GM23248 (cell line): ENCODE results near the gene RBKS. TPM values are rescaled to one million over a fixed set of nuclear protein-coding genes. Genes with fewer than 3 reads are reported as not detected.
"Not testable (repeated sequence)": the region's sequence is repeated elsewhere in the genome, so short reads cannot be mapped to it uniquely, and the experiment has no call there.

ENCODE experiments used
- DNase-seq: peaks from one replicate; pipeline ENCODE4 v3.0.0-alpha.2; 2015
- H2AFZ ChIP-seq: fragments of 200-600 bp; sonication (generic); 2 replicates; pipeline ENCODE4 v1.6.1; 2016; ENCODE audit warnings: antibody characterized with exemption
- H3F3A ChIP-seq: fragments of 200-600 bp; sonication (generic); 2 replicates; pipeline ENCODE4 v1.6.1; 2016; ENCODE audit warnings: mild to moderate bottlenecking, antibody characterized with exemption, mixed run types; ENCODE audit not compliant: insufficient read depth
- H3K27ac ChIP-seq: fragments of 200-600 bp; sonication (generic); 2 replicates; pipeline ENCODE4 v1.5.1; 2016; ENCODE audit warnings: mild to moderate bottlenecking
- H3K27me3 ChIP-seq: fragments of 200-600 bp; sonication (generic); replicated peaks from 2 replicates; pipeline ENCODE4 v1.6.1; 2016; ENCODE audit warnings: mild to moderate bottlenecking; ENCODE audit not compliant: insufficient read depth
- H3K36me3 ChIP-seq: fragments of 200-600 bp; sonication (generic); 2 replicates; pipeline ENCODE4 v1.6.1; 2016; ENCODE audit warnings: low read depth, mild to moderate bottlenecking
- H3K4me1 ChIP-seq: fragments of 200-600 bp; sonication (generic); 2 replicates; pipeline ENCODE4 v1.6.1; 2016; ENCODE audit warnings: mild to moderate bottlenecking; ENCODE audit not compliant: insufficient read depth
- H3K4me2 ChIP-seq: fragments of 200-600 bp; sonication (generic); one replicate; pipeline ENCODE4 v1.6.1; 2016; ENCODE audit warnings: mild to moderate bottlenecking; ENCODE audit not compliant: unreplicated experiment
- H3K4me3 ChIP-seq: fragments of 200-600 bp; sonication (generic); 2 replicates; pipeline ENCODE4 v1.5.1; 2016; ENCODE audit warnings: mild to moderate bottlenecking
- H3K79me2 ChIP-seq: fragments of 200-600 bp; sonication (generic); 2 replicates; pipeline ENCODE4 v1.6.1; 2016; ENCODE audit warnings: mild to moderate bottlenecking; ENCODE audit not compliant: insufficient read depth
- H3K9ac ChIP-seq: fragments of 200-600 bp; sonication (generic); 2 replicates; pipeline ENCODE4 v1.6.1; 2016; ENCODE audit warnings: mild to moderate bottlenecking
- H3K9me2 ChIP-seq: fragments of 200-600 bp; sonication (generic); 2 replicates; pipeline ENCODE4 v1.6.1; 2016; ENCODE audit warnings: mixed run types, mild to moderate bottlenecking, moderate library complexity; ENCODE audit not compliant: insufficient read depth
- H3K9me3 ChIP-seq: fragments of 200-600 bp; sonication (generic); one replicate; pipeline ENCODE4 v1.6.1; 2017; ENCODE audit warnings: low read depth
- H4K20me1 ChIP-seq: fragments of 200-600 bp; sonication (generic); 2 replicates; pipeline ENCODE4 v1.6.0; 2016; ENCODE audit not compliant: insufficient read depth
- EZH2 ChIP-seq: fragments of 200-600 bp; sonication (generic); IDR thresholded peaks from 2 replicates; pipeline ENCODE4 v1.6.1; 2018; ENCODE audit warnings: antibody characterized with exemption, mild to moderate bottlenecking; ENCODE audit not compliant: insufficient read depth, poor library complexity, severe bottlenecking
- EZH2phosphoT487 ChIP-seq: fragments of 200-600 bp; sonication (generic); IDR thresholded peaks from 2 replicates; pipeline ENCODE4 v1.6.1; 2018; ENCODE audit warnings: antibody characterized with exemption, moderate library complexity, mild to moderate bottlenecking, low read depth; ENCODE audit not compliant: insufficient read depth
- WGBS, 2 experiments: methylation state at CpG; one replicate each; pipeline ENCODE4 v1.1.6; 2015 to 2017; ENCODE audit warnings: low lambda C conversion rate in 2 of 2, low coverage in 1 of 2; ENCODE audit errors: missing lambda C conversion rate in 2 of 2; 5-methylcytosine and 5-hydroxymethylcytosine counted together
- in situ Hi-C: fragments of 300-500 bp; cut with MboI; formaldehyde crosslinking; loops from 2 replicates; pipeline ENCODE4 v1.15.0; 2020
- polyA plus RNA-seq: library from polyadenylated mRNA; unstranded; fragments of >200 nt; fragmentation: Nextera tagmentation; extraction: Ambion mirVana; gene quantifications from 2 replicates; pipeline ENCODE4 v1.2.1, GENCODE V29; 2016
- total RNA-seq: library from RNA; depleted of rRNA; stranded (reverse); fragments of >200 nt; shearing (Covaris generic); gene quantifications from 2 replicates; pipeline ENCODE4 v1.2.3, GENCODE V29; 2014

The RBKS gene
- total and polyA plus RNA-seq, 2 experiments from 2014 or later = 2.8 to 3.6 TPM

DNA sequence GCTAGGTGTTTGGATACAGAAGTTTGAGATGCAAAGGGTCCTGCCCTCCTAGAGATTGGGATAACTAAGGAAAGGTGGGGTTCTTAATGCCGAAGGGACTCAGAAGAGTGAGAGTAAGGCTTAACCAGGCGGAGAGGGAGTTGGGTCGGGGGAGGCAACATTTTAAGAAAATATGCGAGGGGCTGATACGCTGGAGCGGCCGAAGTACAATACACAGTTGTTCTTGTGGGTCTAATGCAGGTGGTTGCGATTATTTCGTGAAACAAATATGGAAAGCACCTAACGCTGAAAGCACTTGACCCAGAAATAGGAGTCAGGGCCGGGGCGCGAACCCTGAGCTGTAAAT, 119.0 kb downstream of the RBKS start:
- peak overlapping the region; percentile 82 for H3K4me3 ChIP-seq
- peak overlapping the region; percentile 58 for H3K27ac ChIP-seq
- H3F3A ChIP-seq = peaks cover 17% of the 10 kb centered on the region
- peak overlapping the region; percentile 94 for H2AFZ ChIP-seq
- DNase-seq = no peak
- 7 to 10% methylated on average over 13 of the region's 13 CpGs for WGBS, 2 experiments
- no peaks in the 10 kb centered on the region for H3K36me3 ChIP-seq
- H3K4me2 ChIP-seq = peak overlapping the region; percentile 93
- in situ Hi-C loops = no loop called here
- peaks cover 25% of the 10 kb centered on the region for H3K4me1 ChIP-seq
- no peaks in the 10 kb centered on the region for H3K9me2 ChIP-seq
- no peaks in the 10 kb centered on the region for H3K9me3 ChIP-seq
- no peak for TF ChIP-seq EZH2phosphoT487
- TF ChIP-seq EZH2 = no peak
- peak overlapping the region; percentile 83 for H3K9ac ChIP-seq
- no peaks in the 10 kb centered on the region for H3K27me3 ChIP-seq
- H3K79me2 ChIP-seq = peaks cover 46% of the 10 kb centered on the region
- H4K20me1 ChIP-seq = no peaks in the 10 kb centered on the region

DNA sequence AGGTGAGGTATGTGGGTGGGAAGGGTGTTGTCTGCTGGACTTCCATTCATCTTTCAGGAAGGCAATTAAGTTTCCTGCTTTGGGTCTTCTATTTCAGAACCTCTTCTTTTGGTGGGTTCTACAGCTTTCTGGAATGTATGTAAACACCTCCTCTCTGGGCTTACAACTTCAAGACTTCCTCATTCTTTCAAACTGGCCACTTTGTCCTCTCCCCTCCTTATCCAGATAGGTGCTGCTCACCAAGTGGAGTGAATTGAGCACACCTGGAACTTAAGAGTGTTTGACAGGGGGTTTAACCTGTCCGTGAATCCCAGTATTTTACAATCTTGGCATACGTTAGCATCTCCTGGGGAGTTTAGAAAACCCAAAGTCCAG, 123.9 kb downstream of the RBKS start:
- no peaks in the 10 kb centered on the region for H3K79me2 ChIP-seq
- WGBS, 2 experiments = 92% methylated on average over 2 of the region's 2 CpGs

DNA sequence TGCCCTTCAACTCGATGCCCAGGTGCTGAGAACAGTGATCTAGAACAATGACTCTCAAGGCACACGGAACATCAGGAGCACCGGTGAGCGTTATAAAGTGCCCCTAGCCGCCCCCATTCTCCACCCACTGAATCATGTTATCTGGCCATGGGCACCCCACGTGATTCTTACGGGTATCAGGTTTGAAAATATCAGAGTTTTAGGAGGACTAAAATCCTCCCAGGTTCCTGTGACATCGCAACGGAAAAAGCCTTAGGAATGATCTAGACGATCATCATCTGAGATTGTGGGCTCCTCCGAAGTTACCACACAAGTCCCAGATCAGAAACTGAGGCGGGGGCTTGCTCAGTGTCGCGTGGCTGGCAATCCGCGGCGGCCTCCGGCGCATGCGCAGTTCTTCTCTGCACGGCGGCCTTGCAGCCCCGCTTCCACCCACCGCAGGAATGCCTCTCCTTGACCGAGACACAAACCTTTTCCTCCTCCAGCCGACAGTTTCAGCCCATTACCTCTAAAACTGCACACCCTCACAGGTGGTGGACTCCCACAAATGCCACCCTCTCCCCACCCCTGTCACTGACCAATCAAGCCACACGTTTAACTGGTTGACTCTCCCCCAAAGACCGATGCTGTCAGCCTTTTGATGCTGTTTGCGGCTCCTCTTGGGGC, 124.4 kb downstream of the RBKS start:
- H3K27ac ChIP-seq = no peak overlapping the region
- no peak overlapping the region for H3K9ac ChIP-seq
- no peaks in the 10 kb centered on the region for H3K9me3 ChIP-seq
- TF ChIP-seq EZH2 (no peak), EZH2phosphoT487 (no peak)
- H3F3A ChIP-seq = peaks cover 17% of the 10 kb centered on the region
- H4K20me1 ChIP-seq = no peaks in the 10 kb centered on the region
- H3K79me2 ChIP-seq = no peaks in the 10 kb centered on the region
- no peak overlapping the region for H3K4me3 ChIP-seq
- H3K9me2 ChIP-seq = no peaks in the 10 kb centered on the region
- H3K36me3 ChIP-seq = no peaks in the 10 kb centered on the region
- peak overlapping the region; percentile 13 for H3K4me2 ChIP-seq
- WGBS, 2 experiments = 33% methylated on average over 29 of the region's 29 CpGs
- in situ Hi-C loops = no loop called here
- DNase-seq = peak; percentile 18
- H3K27me3 ChIP-seq = no peaks in the 10 kb centered on the region
- peak overlapping the region; percentile 71 for H2AFZ ChIP-seq
- H3K4me1 ChIP-seq = peaks cover 25% of the 10 kb centered on the region

More for the DNA sequence above, 123.9 kb downstream of the RBKS start:
- DNase-seq = no peak
- no peaks in the 10 kb centered on the region for H3K9me2 ChIP-seq
- H4K20me1 ChIP-seq = no peaks in the 10 kb centered on the region
- H3F3A ChIP-seq = peaks cover 12% of the 10 kb centered on the region
- H3K36me3 ChIP-seq = no peaks in the 10 kb centered on the region
- H3K9ac ChIP-seq = no peak overlapping the region
- no peaks in the 10 kb centered on the region for H3K9me3 ChIP-seq
- H3K4me1 ChIP-seq = peaks cover 20% of the 10 kb centered on the region
- H3K4me2 ChIP-seq = no peak overlapping the region
- H3K27ac ChIP-seq = no peak overlapping the region
- no peaks in the 10 kb centered on the region for H3K27me3 ChIP-seq
- no peak for TF ChIP-seq EZH2
- TF ChIP-seq EZH2phosphoT487 = no peak
- in situ Hi-C loops = no loop called here
- H2AFZ ChIP-seq = peak overlapping the region; percentile 71
- H3K4me3 ChIP-seq = no peak overlapping the region

DNA sequence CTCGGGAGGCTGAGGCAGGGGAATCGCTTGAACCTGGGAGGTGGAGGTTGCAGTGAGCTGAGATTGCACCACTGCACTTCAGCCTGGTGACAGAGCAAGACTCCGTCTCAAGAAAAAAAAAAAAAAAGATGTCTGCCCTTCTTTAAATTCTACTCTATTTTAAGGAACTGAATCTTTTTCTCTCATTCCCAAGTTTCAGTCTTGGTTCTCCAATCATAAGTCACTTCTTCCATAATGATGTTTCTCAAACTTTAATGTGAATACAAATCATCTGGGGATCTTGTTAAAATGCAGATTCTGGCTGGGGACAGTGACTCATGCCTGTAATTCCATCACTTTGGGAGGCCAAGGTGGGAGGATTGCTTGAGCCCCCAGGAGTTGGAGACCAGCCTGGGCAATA, 125.7 kb downstream of the RBKS start:
- H3K4me1 ChIP-seq = peaks cover 32% of the 10 kb centered on the region
- 98 to 100% methylated on average over 2 to 3 of the region's 3 CpGs for WGBS, 2 experiments
- in situ Hi-C loops = not testable (repeated sequence)

DNA sequence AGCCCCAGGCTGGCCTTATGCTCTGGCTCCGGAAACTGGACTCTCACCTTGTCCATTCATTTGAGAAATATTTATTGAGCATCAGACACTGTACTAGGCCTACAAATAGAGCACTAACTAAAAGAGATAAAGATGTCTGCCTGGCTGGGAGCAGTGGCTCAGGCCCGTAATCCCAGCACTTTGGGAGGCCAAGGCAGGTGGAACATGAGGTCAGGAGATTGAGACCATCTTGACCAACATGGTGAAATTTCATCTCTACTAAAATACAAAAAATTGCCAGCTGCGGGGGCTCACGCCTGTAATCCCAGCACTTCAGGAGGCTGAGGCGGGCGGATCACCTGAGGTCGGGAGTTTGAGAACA, 126.3 kb downstream of the RBKS start:
- no peak overlapping the region for H3K4me3 ChIP-seq
- peaks cover 27% of the 10 kb centered on the region for H3F3A ChIP-seq
- no peaks in the 10 kb centered on the region for H4K20me1 ChIP-seq
- 98% methylated on average over 7 of the region's 7 CpGs for WGBS, 2 experiments
- TF ChIP-seq EZH2phosphoT487 = no peak
- no peak for TF ChIP-seq EZH2
- H3K36me3 ChIP-seq = no peaks in the 10 kb centered on the region
- no peak for DNase-seq
- no peaks in the 10 kb centered on the region for H3K9me2 ChIP-seq
- no peak overlapping the region for H3K9ac ChIP-seq
- peaks cover 32% of the 10 kb centered on the region for H3K4me1 ChIP-seq
- H3K79me2 ChIP-seq = no peaks in the 10 kb centered on the region
- H3K27ac ChIP-seq = no peak overlapping the region
- no peaks in the 10 kb centered on the region for H3K27me3 ChIP-seq
- in situ Hi-C loops = no loop called here
- no peaks in the 10 kb centered on the region for H3K9me3 ChIP-seq
- no peak overlapping the region for H3K4me2 ChIP-seq
- no peak overlapping the region for H2AFZ ChIP-seq

More for the DNA sequence above, 125.7 kb downstream of the RBKS start:
- not testable (repeated sequence) for H3K27me3 ChIP-seq, H3K27ac ChIP-seq, H2AFZ ChIP-seq, DNase-seq, H3K9me3 ChIP-seq, H3K9ac ChIP-seq, H3K4me3 ChIP-seq, H3K9me2 ChIP-seq, H3K4me2 ChIP-seq, H3K79me2 ChIP-seq, H3K36me3 ChIP-seq, H4K20me1 ChIP-seq
- H3F3A ChIP-seq = peaks cover 27% of the 10 kb centered on the region
